HT-29 (cell line): ENCODE measurements around the gene ZC3HAV1. TPM values are rescaled to one million over a fixed set of nuclear protein-coding genes. Genes with fewer than 3 reads are reported as not detected.
"Not testable (repeated sequence)": the region's sequence is repeated elsewhere in the genome, so short reads cannot be mapped to it uniquely, and the experiment has no call there.

Experiments
- DNase-seq: peaks from one replicate; pipeline ENCODE4 v3.0.0-alpha.2; 2015; ENCODE audit warnings: low spot score
- total RNA-seq: library from RNA; depleted of rRNA; stranded (reverse); fragments of >200 nt; shearing (Covaris generic); gene quantifications from 2 replicates; pipeline ENCODE4 v1.2.3, GENCODE V29; 2014; rRNA removed

ZC3HAV1 gene
- 35.9 and 38.2 TPM in 2 replicates for total RNA-seq

DNA sequence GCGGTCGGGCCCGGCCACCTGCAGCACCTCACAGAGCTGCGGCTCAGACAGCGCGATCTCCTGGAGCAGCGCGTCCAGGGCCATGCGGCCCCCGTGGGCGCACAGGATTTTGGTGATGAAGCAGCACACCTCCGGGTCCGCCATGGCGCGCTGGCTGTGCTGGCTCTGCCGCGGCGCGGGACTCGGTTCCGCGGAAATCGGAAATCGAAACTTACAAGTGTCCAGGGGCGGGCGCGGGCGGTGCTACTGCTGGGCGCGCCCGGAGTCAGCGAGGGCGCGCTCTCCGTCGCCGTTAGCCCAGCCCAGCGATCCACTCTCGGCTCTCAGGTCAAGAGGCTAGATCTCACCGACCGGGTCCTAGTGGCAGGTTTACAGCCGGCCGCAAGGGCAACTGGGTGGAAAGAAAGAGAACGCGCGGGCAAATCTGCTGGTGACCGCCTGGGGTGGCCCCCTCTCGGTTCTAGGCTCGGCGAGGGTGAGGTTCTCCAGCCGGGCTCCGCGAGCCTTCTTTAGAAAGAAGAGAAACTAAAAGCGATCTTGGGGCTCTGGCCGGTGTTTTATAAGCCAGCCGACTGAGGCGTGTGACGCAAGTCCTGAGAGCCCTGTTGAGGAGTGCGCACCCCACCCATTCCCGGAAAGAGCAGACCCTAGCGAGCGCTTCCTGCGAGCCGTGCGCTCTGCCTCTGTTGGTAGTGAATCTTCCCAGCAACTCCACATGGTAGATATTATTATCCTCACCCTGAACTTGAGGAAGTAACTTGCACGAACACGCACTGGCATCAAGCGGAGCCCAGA lies at the start of gene ZC3HAV1:
TSS of gene ZC3HAV1 (minus strand) at position 533 of the 795 bp plus-strand sequence. CDS start at position 144, 389 bp downstream.
- DNase-seq, result peak; percentile 91

DNA sequence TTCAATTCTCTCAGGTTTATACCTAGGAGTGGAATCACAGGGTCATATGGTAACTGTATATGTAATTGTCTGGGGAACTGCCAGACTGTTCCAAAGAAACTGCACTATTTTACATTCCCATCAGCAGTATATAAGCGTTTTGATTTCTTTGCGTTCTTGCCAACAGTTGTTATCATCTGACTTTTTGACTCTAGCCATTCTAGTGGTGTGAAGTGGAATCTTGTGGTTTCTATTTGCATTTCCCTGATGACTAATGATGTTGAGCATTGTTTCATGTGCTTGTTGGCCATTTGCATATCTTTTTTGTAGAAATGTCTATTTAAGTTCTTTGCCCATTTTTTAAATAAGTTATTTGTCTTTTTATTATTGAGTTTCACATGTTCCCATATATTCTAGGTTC lies 44.3 kb upstream of the ZC3HAV1 start:
- DNase-seq, result peak; percentile 26

DNA sequence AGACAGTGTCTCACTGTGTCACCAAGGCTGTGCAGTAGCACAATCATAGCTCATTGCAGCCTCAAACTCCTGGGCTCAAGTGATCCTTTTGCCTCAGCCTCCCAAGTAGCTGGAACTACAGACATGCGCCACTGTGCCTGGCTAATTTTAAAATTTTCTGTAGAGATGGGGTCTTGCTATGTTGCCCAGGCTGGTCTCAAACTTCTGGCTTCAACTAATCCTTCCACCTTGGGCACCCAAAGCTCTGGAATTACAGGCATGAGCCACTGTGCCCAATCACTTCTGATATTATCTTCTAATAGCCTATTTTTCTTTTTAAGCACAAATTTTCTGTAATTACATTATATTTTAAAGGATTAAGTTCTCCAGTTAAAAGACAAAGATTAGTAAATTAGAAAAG lies 42.6 kb upstream of the ZC3HAV1 start:
- no peak for DNase-seq

DNA sequence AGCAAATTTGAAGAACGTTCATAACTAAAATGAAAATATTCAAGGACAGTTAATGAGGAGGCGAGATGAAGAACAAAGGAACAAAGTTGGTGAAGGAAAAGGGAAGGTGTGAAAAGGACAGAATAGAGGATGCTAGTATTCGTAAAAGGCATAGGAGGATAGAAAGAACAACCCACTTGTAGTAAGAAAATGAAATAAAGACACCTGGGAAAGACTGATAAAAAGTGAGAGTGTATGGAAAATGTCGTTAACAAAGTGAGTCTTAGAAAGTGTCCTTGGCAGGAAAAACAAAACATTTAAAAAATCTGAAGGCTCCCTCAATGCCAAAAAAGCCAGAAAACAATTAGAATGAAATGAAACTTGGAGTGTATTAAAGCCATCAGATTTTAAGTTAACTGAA lies 29.6 kb upstream of the ZC3HAV1 start:
- no peak for DNase-seq

DNA sequence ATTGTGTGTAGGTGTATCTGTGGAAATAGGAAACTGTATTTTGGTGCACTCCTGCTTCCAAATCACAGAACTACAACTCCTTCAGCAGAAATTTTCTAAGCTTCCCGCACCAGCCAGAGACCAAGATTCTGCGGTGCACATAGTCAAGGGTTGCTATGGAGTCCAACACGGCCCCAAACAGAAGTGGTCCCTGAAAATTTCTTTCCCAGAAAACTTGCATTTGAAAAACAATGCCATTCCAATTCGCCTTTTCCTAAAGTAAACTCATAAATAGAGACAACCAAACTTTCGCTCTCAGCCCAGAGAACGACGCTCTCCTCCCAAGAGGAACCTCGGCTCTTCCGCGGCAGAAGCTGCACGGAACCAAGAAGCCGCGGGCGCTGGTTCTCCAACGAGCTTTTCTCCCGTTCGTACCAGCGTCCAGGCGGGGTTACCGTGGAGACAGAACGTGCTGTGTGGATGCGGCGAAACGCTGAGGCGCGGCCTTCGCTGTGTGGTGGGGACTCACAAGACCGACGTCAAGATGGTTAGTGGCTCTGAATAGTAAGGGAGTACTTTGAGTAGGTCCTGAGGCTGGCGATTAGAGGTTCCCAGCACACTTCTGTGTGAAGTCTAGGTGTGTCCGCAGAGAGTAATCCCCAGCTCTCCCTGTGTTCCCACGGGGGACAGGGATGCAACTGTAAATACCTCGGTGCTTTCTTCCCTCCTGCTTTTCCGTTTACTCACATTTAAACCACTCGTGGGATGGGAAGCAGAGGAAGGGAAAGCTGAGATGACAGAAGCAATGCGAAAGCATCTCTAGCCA lies 24.0 kb upstream of the ZC3HAV1 start:
- DNase-seq, result peak; percentile 96

DNA sequence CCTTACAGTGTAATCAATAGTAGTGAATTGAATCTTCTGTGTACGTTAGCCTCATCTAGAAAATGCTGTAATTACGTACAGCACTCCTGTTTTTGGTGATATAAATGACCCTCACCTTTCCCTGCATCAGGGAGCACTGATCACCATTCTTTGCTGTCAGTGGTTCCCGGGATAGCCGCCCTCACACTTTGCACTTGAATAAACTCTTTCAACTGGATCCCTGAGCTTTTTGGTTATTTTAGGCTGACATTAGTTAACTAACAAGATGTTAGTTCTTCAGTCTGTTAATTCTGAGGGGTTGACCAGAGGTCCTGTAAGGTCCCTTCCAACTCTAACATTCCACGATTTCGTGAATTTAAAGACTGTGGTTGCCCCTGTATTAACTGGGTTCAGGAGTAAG lies 23.4 kb upstream of the ZC3HAV1 start:
- no peak for DNase-seq

DNA sequence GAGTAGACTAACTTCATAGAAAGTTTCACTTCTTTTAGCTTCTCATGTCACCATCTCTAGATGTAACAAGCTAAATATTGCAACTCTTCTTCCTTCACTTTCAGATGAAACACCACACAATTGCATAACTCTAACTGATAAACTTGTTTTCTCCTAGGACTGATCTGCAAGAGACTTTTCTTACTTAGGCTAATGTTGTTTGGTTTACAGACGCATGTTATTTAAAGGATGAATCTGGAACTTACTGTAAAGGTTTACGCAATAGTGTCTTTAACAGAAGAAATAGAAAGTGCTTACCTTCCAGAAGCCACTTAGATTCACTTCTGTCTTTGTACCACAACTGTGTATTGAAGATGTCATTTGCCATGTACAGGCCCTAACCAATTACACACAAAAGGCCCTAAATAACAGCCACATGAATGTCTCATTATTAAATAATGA lies 22.1 kb upstream of the ZC3HAV1 start:
- DNase-seq, result no peak

DNA sequence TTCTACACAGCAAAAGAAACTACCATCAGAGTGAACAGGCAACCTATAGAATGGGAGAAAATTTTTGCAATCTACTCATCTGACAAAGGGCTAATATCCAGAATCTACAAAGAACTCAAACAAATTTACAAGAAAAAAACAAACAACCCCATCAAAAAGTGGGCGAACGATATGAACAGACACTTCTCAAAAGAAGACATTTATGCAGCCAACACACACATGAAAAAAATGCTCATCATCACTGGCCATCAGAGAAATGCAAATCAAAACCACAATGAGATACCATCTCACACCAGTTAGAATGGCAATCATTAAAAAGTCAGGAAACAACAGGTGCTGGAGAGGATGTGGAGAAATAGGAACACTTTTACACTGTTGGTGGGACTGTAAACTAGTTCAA lies 20.3 kb upstream of the ZC3HAV1 start:
- not testable (repeated sequence) for DNase-seq

DNA sequence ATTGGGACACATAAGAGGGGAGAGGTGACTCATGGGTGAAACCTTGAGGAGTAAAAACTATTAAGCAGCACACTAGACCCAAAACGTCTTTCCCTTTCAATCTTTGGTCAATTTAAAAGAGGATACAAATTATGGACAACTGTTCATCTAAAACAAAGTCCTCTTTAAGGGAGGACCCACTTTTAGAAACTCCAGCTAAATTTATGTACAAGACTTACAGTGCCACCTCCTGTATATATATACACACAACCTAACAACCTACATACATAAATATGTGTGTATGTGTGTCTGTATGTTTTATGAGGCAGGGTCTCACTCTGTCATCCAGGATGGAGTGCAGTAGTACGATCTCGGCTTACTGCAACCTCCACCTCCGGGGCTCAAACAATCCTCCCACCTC lies 18.1 kb upstream of the ZC3HAV1 start:
- DNase-seq, result no peak

DNA sequence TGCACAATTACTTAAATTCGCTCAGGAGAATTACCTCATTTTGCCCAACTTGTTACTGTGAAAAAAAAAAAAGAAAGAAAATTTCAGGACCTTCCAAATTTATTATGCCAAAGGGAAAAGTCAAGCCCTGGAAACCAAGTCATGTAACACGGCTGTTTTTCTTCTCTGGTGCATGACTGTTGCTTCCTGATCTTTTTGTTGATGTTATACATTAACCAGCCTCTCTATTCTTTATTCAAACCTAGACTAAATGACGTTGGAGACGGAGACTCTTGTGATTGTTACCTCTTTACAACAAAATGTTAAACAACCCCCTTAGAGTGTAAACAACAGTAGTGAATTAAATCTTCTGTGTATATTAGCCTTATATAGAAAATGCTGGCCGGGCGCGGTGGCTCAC lies 16.1 kb upstream of the ZC3HAV1 start:
- DNase-seq, result no peak

DNA sequence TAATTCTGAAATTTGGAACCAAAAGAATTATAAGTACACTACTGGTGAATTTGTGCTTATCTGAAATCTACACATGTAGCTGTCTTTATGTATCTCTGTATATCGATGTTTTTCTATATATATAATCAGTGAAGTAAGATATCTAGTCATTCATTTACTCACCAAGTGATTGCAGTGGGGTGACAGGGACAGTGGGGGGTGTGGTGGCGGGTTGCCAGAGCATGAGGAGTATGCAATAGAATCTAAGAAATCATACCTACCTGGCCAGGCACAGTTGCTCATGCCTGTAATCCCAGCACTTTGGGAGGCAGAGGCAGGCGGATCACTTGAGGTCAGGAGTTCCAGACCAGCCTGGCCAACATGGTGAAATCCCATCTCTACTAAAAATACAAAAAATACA lies 15.5 kb upstream of the ZC3HAV1 start:
- DNase-seq, result not testable (repeated sequence)

DNA sequence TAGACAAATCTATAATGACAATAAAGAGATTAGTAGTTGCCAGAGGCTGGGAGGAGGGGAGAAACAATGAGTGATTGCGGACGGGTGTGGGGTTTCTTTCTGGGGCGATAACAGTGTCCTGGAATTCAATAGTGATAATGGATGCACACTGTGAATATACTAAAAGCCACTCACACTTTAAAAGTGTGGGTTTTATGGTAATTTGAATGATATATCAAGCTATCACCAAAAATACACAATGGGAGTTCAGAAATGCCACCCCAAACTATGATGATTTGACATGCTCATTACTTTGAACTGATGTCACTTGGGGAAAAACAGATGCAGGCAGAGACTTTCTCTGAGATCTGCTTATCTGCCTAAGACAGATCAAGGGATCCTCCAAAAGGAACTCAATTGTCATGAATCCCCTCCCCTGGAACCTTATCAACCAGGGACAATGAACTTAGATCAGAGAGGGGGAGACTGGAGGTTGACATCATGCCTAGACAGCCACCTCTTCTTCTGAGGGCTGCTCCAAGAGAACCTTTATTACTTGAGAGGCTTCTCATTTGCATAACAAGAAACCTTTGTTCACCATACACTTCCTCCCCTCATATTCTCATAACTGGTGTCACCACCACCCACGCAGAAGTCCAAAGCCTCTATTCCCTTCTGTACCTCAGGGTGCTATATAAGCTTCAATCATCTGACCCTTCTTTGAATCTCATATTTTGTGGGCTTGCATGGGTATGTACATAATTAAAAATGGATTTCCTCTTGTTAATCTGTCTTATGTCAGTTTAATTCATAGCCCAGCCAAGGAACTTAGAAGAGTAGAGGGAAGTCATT lies 14.8 kb upstream of the ZC3HAV1 start:
- no peak for DNase-seq

DNA sequence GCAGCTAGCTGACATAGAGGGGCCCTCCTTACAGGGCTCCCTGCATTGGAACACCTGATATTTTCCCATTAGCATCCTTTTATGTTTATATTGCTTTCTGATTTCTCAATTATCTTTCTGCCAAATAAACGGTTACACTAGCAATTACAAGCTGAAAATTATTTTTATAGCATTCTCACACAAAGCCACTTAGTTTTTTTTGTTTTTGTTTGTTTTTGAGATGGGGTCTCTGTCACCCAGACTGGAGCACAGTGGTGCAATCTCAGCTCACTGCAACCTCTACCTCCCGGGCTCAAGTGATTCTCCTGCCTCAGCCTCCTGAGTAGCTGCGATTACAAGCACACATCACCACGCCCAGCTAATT lies 9.9 kb upstream of the ZC3HAV1 start:
- DNase-seq, result no peak

DNA sequence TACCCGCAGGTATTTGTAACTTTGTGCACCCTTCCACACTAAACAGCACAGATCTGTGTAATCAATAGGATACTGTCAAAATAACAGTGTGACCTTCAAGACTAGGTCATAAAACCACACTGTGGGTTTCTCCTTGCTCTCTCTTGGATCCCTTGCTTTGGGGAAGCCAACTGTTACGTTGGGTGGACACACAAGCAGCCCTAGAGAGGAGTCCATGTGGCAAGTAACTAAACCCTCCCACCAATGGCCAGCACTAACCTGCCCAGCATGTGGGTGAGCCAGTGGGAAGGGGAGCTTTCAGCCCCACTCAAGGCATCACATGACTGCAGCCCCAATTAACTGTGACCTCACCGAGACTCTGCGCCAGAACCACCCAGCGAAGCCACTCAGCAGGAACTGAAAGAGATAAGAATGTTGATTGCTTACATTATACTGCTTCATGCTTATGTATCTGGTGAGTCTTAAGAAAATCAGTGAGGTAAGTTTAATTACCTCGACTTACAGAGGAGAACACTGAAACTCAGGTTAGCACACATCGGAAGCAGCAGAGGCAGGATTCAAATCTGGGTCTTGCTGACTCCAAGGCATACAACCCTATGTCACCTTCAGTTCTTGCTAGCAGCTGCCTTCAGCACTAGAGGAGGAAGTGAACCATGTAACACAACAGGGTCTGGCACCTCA lies 9.4 kb upstream of the ZC3HAV1 start:
- no peak for DNase-seq

DNA sequence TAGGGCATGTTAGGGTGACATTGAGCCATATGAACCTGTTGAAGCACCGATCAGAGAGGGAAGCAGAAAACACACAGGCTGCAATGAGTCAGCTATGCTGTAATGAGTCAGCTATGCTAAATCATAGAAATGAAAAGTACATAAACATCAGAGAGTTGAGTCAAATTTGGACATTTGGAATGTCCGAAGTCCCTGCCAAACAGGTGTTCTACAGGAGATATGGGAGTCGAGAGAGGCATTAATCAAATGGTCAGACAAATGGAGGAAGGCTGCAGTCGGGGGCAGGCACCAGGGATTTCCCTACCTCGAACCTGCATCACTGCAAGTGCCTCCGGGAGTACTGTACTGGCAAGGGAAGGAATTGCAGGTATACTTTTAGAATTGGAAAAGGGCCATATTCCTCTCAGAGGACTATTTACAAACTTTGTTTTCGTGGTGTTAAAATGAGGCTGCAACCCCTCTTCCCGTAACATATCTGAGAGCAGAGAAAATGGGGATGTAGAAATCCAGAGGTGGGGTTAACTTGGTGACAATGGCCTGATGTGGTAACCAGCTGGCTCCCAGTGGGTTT lies 8.8 kb upstream of the ZC3HAV1 start:
- DNase-seq, result peak; percentile 38

DNA sequence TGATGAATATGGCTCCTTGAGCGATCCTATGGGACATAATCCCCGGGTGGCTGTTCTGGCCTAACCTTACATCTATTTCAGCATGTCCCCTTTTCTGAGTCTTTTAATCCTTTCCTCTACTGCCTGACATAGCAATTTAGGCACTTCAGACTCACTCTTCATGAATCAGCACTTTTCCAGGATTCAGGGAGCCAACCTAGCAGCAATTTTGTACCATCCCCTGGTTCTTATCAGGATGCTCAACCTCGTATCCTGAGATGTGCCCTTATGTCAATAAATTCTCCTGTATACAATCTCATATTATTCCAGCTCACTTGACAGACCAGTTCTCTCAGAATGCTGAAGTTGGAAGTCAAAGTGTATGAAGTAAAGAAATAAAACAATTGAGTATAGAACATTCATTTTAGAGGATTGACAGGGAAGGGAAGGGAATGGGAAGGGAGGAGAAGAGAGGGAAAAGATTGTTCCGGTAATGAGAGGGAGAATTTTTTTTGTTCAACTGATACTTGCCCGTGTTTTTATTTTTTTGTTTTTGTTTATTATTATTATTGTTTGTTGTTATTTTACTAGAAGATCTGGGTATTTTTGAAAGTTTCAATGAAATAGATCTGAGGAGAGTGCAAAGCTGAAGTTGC lies 8.2 kb upstream of the ZC3HAV1 start:
- DNase-seq, result no peak

DNA sequence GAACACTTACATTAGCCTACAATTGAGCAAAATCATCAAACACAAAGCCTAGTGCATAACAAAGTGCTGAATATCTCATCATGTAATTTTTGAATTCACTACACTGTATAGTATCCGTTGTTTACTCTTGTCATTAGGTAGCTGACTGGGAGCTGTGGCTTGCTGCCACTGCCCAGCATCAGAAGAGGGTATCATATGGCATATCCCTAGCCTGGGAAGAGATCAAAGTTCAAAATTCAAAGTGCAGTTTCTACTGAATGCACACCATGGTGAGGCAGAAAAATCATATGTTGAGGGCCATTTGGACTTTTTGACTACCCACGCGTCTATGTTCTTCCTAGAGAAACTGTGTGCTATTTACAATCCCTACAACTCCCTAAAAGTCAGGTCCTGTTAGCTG lies 7.5 kb upstream of the ZC3HAV1 start:
- no peak for DNase-seq

DNA sequence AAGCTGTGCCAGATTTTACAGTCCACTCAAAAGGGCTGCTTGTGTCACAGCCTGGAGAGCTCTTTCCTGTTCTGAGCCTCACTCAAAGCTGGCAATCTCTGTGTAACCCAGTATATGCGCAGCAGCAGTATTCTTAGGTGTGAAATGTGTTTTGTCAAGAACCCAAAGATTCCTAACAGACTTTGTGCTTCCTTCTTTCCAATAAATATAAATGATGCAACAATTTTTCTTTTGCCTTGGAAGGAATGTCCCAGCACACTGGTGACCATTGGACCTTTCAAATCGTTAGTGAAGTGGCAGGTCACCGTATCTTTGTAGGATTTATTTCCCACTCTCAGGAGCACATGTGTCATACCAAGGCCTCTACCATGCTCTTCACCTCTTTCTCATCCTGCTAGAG lies 5.6 kb upstream of the ZC3HAV1 start:
- no peak for DNase-seq

DNA sequence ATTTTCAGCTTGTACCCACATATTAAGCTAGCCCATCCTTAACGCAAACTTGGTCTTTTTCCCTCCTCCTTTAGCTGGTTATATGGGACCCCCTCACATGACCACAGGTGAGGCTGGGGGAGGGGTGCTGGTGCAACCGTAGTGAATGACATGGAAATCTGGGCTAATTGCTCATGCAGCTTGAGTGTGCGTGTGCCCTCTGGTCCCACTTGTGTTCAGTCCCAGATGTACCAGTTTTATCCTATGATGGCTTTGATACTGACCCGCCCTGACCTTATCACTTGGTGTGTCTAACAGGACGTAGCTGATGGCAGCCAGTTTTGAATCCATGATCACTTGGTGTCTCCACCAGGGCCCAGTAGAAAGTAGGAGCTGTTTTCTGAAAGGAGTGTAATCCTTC lies 5.1 kb upstream of the ZC3HAV1 start:
- no peak for DNase-seq

DNA sequence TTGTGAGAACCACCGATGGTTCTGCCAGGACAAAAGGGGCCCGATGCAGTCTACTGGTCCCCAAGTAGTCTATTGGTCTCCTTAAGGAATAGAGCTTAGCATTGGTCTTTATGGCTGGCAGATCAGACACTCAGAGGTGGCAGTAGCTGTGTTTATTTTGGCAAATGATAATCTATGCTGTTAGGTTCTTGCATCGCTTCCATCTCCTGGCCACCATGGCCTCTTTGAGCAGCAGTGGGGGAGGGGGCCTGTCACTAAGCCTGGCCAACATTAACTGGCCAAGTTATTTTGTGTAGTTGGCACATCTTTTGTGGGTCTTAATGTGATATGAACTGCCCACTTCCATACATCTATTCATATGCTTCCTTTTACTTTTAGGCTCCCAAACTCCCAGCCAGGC lies 4.5 kb upstream of the ZC3HAV1 start:
- no peak for DNase-seq
